GM18498 (cell line): Measurements from ENCODE around the gene PIK3CD.

Experiments used
- ATAC-seq: cut with Tn5 transposase; IDR thresholded peaks from one replicate; pipeline ENCODE4 v1.9.1; 2021; ENCODE audit warnings: mild to moderate bottlenecking, moderate library complexity; ENCODE audit not compliant: unreplicated experiment

Gene PIK3CD

GRCh38 chr1:9764550-9764949, 113.0 kb downstream of the PIK3CD start:
- ATAC-seq, result no peak

- no peak for ATAC-seq
These were observed 115.4 kb downstream of the PIK3CD start for GRCh38 chr1:9766759-9767442.

- no peak for ATAC-seq
These were observed 116.6 kb downstream of the PIK3CD start for GRCh38 chr1:9767964-9768668.

- ATAC-seq, result no peak
These were observed 117.5 kb downstream of the PIK3CD start for GRCh38 chr1:9768983-9769382.

GRCh38 chr1:9770298-9770697, 118.8 kb downstream of the PIK3CD start:
- no peak for ATAC-seq

- ATAC-seq, result no peak
These were observed 123.5 kb downstream of the PIK3CD start for GRCh38 chr1:9774712-9775679.

- no peak for ATAC-seq
These were observed 125.2 kb downstream of the PIK3CD start for GRCh38 chr1:9776685-9777084.
